DOHH2 (cell line): ENCODE measurements around the gene SPATA2.

Experiments
- CTCF ChIP-seq: fragments of 200-600 bp; sonication (generic); IDR thresholded peaks from one replicate; pipeline ENCODE4 v1.5.1; 2014; ENCODE audit warnings: antibody characterized with exemption, mild to moderate bottlenecking, low read depth, low read length; ENCODE audit not compliant: poor library complexity, severe bottlenecking
- EZH2phosphoT487 ChIP-seq: fragments of 200-600 bp; sonication (generic); IDR thresholded peaks from 2 replicates; pipeline ENCODE4 v1.6.1; 2017; ENCODE audit warnings: borderline replicate concordance, mild to moderate bottlenecking, antibody characterized with exemption, low read length, moderate library complexity, mixed read lengths

GRCh38 chr20:49913399-49914047 lies 1.8 kb downstream of the SPATA2 start:
- TF ChIP-seq CTCF: no peak
- no peak for TF ChIP-seq EZH2phosphoT487
